H9 (cell line): ENCODE measurements around the gene KCNH4. TPM values are rescaled to one million over a fixed set of nuclear protein-coding genes. Genes with fewer than 3 reads are reported as not detected.
A peak's percentile ranks its signal among the peaks of the same experiment; 100 is the strongest.

Experiments used
- DNase-seq: peaks from one replicate; pipeline ENCODE4 v3.0.0-alpha.2; 2017
- H2AFZ ChIP-seq: one replicate; pipeline ENCODE4 v1.6.1; 2013; ENCODE audit warnings: mild to moderate bottlenecking, low read length, control low read depth, moderate library complexity
- H2AK5ac ChIP-seq: 2 replicates; pipeline ENCODE4 v1.6.1; 2013; ENCODE audit warnings: low read length, control low read depth, mixed read lengths; ENCODE audit not compliant: insufficient read length
- H2BK120ac ChIP-seq: one replicate; pipeline ENCODE4 v1.6.1; 2013; ENCODE audit warnings: low read depth, mild to moderate bottlenecking, low read length, control low read depth, inconsistent platforms; ENCODE audit not compliant: poor library complexity, severe bottlenecking
- H2BK12ac ChIP-seq: 2 replicates; pipeline ENCODE4 v1.6.1; 2013; ENCODE audit warnings: low read length, control low read depth, mixed read lengths, low read depth; ENCODE audit not compliant: insufficient read length
- H2BK15ac ChIP-seq: 2 replicates; pipeline ENCODE4 v1.6.1; 2013; ENCODE audit warnings: low read depth, low read length, control low read depth
- H2BK20ac ChIP-seq: one replicate; pipeline ENCODE4 v1.6.1; 2013; ENCODE audit warnings: low read depth, mild to moderate bottlenecking, low read length, control low read depth, inconsistent platforms; ENCODE audit not compliant: poor library complexity, severe bottlenecking
- H2BK5ac ChIP-seq: 2 replicates; pipeline ENCODE4 v1.6.1; 2013; ENCODE audit warnings: low read length, control low read depth, mixed read lengths; ENCODE audit not compliant: insufficient read length
- H3K14ac ChIP-seq: 2 replicates; pipeline ENCODE4 v1.6.1; 2013; ENCODE audit warnings: low read length, control low read depth; ENCODE audit not compliant: insufficient read depth
- H3K18ac ChIP-seq: 2 replicates; pipeline ENCODE4 v1.6.1; 2013; ENCODE audit warnings: low read depth, mild to moderate bottlenecking, mixed read lengths, low read length, control low read depth; ENCODE audit not compliant: insufficient read length
- H3K23ac ChIP-seq: 2 replicates; pipeline ENCODE4 v1.6.1; 2013; ENCODE audit warnings: low read length, control low read depth, mixed read lengths, low read depth; ENCODE audit not compliant: insufficient read length
- H3K23me2 ChIP-seq: 2 replicates; pipeline ENCODE4 v1.6.1; 2013; ENCODE audit warnings: low read depth, mild to moderate bottlenecking, mixed read lengths, low read length, control low read depth; ENCODE audit not compliant: insufficient read length, poor library complexity, severe bottlenecking
- H3K27ac ChIP-seq: 2 replicates; pipeline ENCODE4 v1.5.1; 2013; ENCODE audit warnings: low read length, control low read depth, mixed read lengths, low read depth; ENCODE audit not compliant: insufficient read length
- H3K27me3 ChIP-seq: 2 replicates; pipeline ENCODE4 v1.6.1; 2013; ENCODE audit warnings: low read length, control low read depth, inconsistent platforms; ENCODE audit not compliant: insufficient read depth
- H3K4ac ChIP-seq: 2 replicates; pipeline ENCODE4 v1.6.1; 2013; ENCODE audit warnings: low read depth, mild to moderate bottlenecking, control low read depth, inconsistent platforms, low read length, moderate library complexity
- H3K4me1 ChIP-seq: 2 replicates; pipeline ENCODE4 v1.6.1; 2013; ENCODE audit warnings: low read length, control low read depth, inconsistent platforms; ENCODE audit not compliant: insufficient read depth
- H3K4me2 ChIP-seq: 2 replicates; pipeline ENCODE4 v1.6.1; 2013; ENCODE audit warnings: low read length, control low read depth, mixed read lengths; ENCODE audit not compliant: insufficient read length, insufficient read depth
- H3K56ac ChIP-seq: 2 replicates; pipeline ENCODE4 v1.6.1; 2013; ENCODE audit warnings: low read depth, mild to moderate bottlenecking, mixed read lengths, low read length, control low read depth; ENCODE audit not compliant: insufficient read length
- H3K79me1 ChIP-seq: 2 replicates; pipeline ENCODE4 v1.6.1; 2013; ENCODE audit warnings: low read depth, mild to moderate bottlenecking, moderate library complexity, low read length, control low read depth, inconsistent platforms; ENCODE audit not compliant: insufficient read depth, poor library complexity, severe bottlenecking
- H3K79me2 ChIP-seq: 2 replicates; pipeline ENCODE4 v1.6.1; 2013; ENCODE audit warnings: low read length, control low read depth, inconsistent platforms; ENCODE audit not compliant: insufficient read depth
- H3K9ac ChIP-seq: 2 replicates; pipeline ENCODE4 v1.6.1; 2013; ENCODE audit warnings: low read length, control low read depth, mixed read lengths; ENCODE audit not compliant: insufficient read length; ENCODE audit errors: extremely low read depth
- H3K9me3 ChIP-seq: one replicate; pipeline ENCODE4 v1.6.1; 2013; ENCODE audit warnings: low read depth, low read length, inconsistent platforms; ENCODE audit not compliant: control insufficient read depth
- H3T11ph ChIP-seq: one replicate; pipeline ENCODE4 v1.6.1; 2013; ENCODE audit warnings: mild to moderate bottlenecking, low read length, control low read depth, inconsistent platforms
- H4K20me1 ChIP-seq: one replicate; pipeline ENCODE4 v1.6.1; 2013; ENCODE audit not compliant: control insufficient read depth, insufficient read length, insufficient read depth
- H4K5ac ChIP-seq: 2 replicates; pipeline ENCODE4 v1.6.1; 2013; ENCODE audit warnings: low read depth, mild to moderate bottlenecking, mixed read lengths, low read length, control low read depth; ENCODE audit not compliant: insufficient read length
- H4K8ac ChIP-seq: replicated peaks from 2 replicates; pipeline ENCODE4 v1.6.1; 2013; ENCODE audit warnings: low read length, control low read depth, mixed read lengths, low read depth; ENCODE audit not compliant: insufficient read length
- H4K91ac ChIP-seq: 2 replicates; pipeline ENCODE4 v1.6.1; 2013; ENCODE audit warnings: low read depth, mild to moderate bottlenecking, moderate library complexity, mixed read lengths, low read length, control low read depth; ENCODE audit not compliant: insufficient read length
- H3K27ac Mint-ChIP-seq, 3 experiments: 2 replicates in 2 of 3; 3 replicates in 1 of 3; pipeline ENCODE4 v1.8.0; 2020 to 2021; ENCODE audit warnings: mixed read lengths in 3 of 3, mild to moderate bottlenecking in 1 of 3, moderate library complexity in 1 of 3
- H3K27me3 Mint-ChIP-seq: 2 replicates; pipeline ENCODE4 v1.8.0; 2021; ENCODE audit warnings: low read depth, mild to moderate bottlenecking, moderate library complexity, mixed read lengths
- H3K36me3 Mint-ChIP-seq, 3 experiments: 2 replicates in 2 of 3; 3 replicates in 1 of 3; pipeline ENCODE4 v1.8.0; 2020 to 2021; ENCODE audit warnings: low read depth in 3 of 3, mixed read lengths in 3 of 3; ENCODE audit not compliant: insufficient read depth in 1 of 3
- H3K4me1 Mint-ChIP-seq, 2 experiments: 2 replicates each; pipeline ENCODE4 v1.8.0; 2020; ENCODE audit warnings: mixed read lengths in 2 of 2
- H3K4me3 Mint-ChIP-seq, 2 experiments: 2 replicates in 1 of 2; 3 replicates in 1 of 2; pipeline ENCODE4 v1.8.0; 2020 to 2021; ENCODE audit warnings: mild to moderate bottlenecking in 2 of 2, mixed read lengths in 2 of 2, moderate library complexity in 1 of 2
- H3K9me3 Mint-ChIP-seq, 2 experiments: 2 replicates in 1 of 2; 3 replicates in 1 of 2; pipeline ENCODE4 v1.8.0; 2020; ENCODE audit warnings: mild to moderate bottlenecking in 2 of 2, mixed read lengths in 2 of 2, moderate library complexity in 1 of 2
- WGBS: extraction: QIAGEN DNeasy Blood & Tissue Kit; methylation state at CpG from one replicate; pipeline ENCODE4 v1.1.7; 2013; ENCODE audit warnings: missing lambda C conversion rate, low lambda C conversion rate, mixed read lengths; ENCODE audit not compliant: insufficient read length; ENCODE audit errors: extremely low coverage; 5-methylcytosine and 5-hydroxymethylcytosine counted together
- total RNA-seq: library from RNA; stranded (reverse); gene quantifications from 2 replicates; pipeline ENCODE4 v1.2.1, GENCODE V29; 2021
- TF ChIP-seq, protein P1 (sequence below): fragments of 200-600 bp; sonication (generic); conservative IDR thresholded peaks from 3 replicates; pipeline ENCODE4 v1.8.0; 2021; ENCODE audit warnings: antibody characterized with exemption, mild to moderate bottlenecking

KCNH4 gene
- total RNA-seq, 1 experiment from 2014 or later, result not detected

DNA sequence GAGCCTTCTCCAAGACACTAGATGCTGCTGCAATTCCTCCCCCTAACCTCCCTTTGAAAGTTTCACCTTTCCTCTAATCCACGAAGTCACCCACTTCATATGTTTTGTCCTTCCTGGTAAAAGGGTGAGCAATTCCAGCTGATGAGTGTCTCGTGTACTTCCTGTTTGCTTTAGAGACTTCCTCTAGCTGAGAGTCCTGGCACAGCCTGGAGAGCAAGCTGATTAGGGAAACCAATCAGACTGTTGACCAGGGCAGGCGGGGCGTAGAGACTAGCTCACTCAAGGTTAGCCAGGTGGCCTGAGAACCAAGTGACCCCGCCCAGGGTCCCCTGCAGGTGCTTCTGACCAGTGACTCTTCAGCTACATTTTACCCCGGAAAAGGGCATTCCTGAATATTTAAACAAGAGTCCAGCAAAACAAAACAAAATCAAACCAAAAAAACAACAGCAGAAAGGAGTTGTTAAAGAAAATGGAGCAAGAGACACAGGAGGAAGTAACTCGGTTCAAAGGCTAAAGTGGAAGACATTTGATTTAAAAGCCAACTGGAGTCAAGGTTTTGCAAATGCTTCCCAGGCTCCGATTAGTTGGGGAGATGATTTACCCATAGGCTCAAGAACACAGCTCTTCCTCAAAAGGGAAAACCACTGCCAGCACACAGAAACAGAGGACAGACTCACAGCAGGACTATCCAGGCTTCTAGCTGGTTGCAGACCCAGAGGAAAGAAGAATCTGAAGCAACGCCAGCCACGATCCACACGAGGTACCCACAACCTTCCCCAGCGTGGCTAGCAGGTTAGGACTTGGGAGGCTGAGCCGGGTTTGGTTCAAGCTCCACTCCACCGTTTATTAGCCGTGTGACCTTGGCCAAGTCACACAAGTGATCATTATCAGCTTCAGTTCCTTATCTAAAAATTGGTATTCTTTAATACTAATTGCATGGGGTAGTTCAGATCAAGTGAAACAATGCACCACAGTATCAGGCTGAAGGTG lies 45.0 kb downstream of the KCNH4 start:
- H3K9ac ChIP-seq, result no peak overlapping the region
- H4K8ac ChIP-seq, result no peak overlapping the region
- Mint-ChIP-seq H3K9me3 (no peaks in the 10 kb centered on the region), H3K27ac (peak overlapping the region; percentile 90 to 94 (median 92)), H3K4me3 (no peak overlapping the region), H3K36me3 (peaks cover 0 to 16% (median 1%) of the 10 kb centered on the region in 3 experiments; a peak in 3 of 7 replicates), H3K4me1 (peaks cover 30 to 40% of the 10 kb centered on the region in 2 experiments), H3K27me3 (no peaks in the 10 kb centered on the region)
- no peaks in the 10 kb centered on the region for H3K23me2 ChIP-seq
- H3K4me1 ChIP-seq, result peaks cover 5% of the 10 kb centered on the region; the same call in 1 of the 2 replicates
- H2BK20ac ChIP-seq, result no peak overlapping the region
- no peak overlapping the region for H2BK120ac ChIP-seq
- no peak overlapping the region for H4K5ac ChIP-seq
- no peak overlapping the region for H3K56ac ChIP-seq
- peak overlapping the region; percentile 15 for H2BK12ac ChIP-seq
- H3K9me3 ChIP-seq, result no peaks in the 10 kb centered on the region
- H2BK5ac ChIP-seq, result no peak overlapping the region
- peak overlapping the region; percentile 66 for H2AK5ac ChIP-seq
- TF ChIP-seq, protein P1, sequence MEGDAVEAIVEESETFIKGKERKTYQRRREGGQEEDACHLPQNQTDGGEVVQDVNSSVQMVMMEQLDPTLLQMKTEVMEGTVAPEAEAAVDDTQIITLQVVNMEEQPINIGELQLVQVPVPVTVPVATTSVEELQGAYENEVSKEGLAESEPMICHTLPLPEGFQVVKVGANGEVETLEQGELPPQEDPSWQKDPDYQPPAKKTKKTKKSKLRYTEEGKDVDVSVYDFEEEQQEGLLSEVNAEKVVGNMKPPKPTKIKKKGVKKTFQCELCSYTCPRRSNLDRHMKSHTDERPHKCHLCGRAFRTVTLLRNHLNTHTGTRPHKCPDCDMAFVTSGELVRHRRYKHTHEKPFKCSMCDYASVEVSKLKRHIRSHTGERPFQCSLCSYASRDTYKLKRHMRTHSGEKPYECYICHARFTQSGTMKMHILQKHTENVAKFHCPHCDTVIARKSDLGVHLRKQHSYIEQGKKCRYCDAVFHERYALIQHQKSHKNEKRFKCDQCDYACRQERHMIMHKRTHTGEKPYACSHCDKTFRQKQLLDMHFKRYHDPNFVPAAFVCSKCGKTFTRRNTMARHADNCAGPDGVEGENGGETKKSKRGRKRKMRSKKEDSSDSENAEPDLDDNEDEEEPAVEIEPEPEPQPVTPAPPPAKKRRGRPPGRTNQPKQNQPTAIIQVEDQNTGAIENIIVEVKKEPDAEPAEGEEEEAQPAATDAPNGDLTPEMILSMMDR, result no peak
- H4K20me1 ChIP-seq, result no peaks in the 10 kb centered on the region
- H2BK15ac ChIP-seq, result no peak overlapping the region
- no peak overlapping the region for H3T11ph ChIP-seq
- H3K4me2 ChIP-seq, result no peak overlapping the region
- H3K79me1 ChIP-seq, result peaks cover 9% of the 10 kb centered on the region
- H2AFZ ChIP-seq, result no peak overlapping the region
- no peaks in the 10 kb centered on the region for H3K27me3 ChIP-seq
- H3K14ac ChIP-seq, result no peak overlapping the region; the same call in 1 of the 2 replicates
- no CpG with 5 or more reads among the region's 15 CpGs for WGBS
- peak overlapping the region; percentile 50 for H3K27ac ChIP-seq
- no peak overlapping the region for H4K91ac ChIP-seq
- peak; percentile 82 for DNase-seq
- H3K4ac ChIP-seq, result no peak overlapping the region
- peaks cover 2% of the 10 kb centered on the region; the same call in 1 of the 2 replicates for H3K79me2 ChIP-seq
- no peak overlapping the region for H3K18ac ChIP-seq
- H3K23ac ChIP-seq, result no peak overlapping the region
